T-helper 17 cell (primary cell): ENCODE results near the gene KDM2B. TPM values are rescaled to one million over a fixed set of nuclear protein-coding genes. Genes with fewer than 3 reads are reported as not detected.

Source experiments
- ATAC-seq: fragments of 150-1000 bp; cut with Tn5 transposase; 2 replicates; pipeline ENCODE4 v1.10.0; 2021; ENCODE audit warnings: mild to moderate bottlenecking, moderate library complexity
- DNase-seq, 3 donors: peaks; one replicate each; pipeline versions ENCODE4 v3.0.0 to v3.0.0-alpha.2; 2020 to 2021
- H3K9me3 ChIP-seq: one replicate; pipeline ENCODE4 v1.7.0; 2013; ENCODE audit warnings: low read length, mild to moderate bottlenecking; ENCODE audit not compliant: control insufficient read depth, poor library complexity, severe bottlenecking
- H3K27ac Mint-ChIP-seq: one replicate; pipeline ENCODE4 v1.8.0; 2022; ENCODE audit warnings: mild to moderate bottlenecking, moderate library complexity, mixed read lengths
- H3K27me3 Mint-ChIP-seq: one replicate; pipeline ENCODE4 v1.8.0; 2022; ENCODE audit warnings: mixed read lengths
- H3K36me3 Mint-ChIP-seq: one replicate; pipeline ENCODE4 v1.8.0; 2022; ENCODE audit warnings: low read depth, mixed read lengths
- H3K4me1 Mint-ChIP-seq: one replicate; pipeline ENCODE4 v1.8.0; 2022; ENCODE audit warnings: mild to moderate bottlenecking, mixed read lengths
- H3K4me3 Mint-ChIP-seq: one replicate; pipeline ENCODE4 v1.8.0; 2022; ENCODE audit warnings: mild to moderate bottlenecking, moderate library complexity, mixed read lengths
- total RNA-seq, 4 donors: library from RNA in 2 of 4; stranded (reverse) in 2 of 4; gene quantifications; one replicate each; pipeline ENCODE4 v1.2.3 and lab custom pipeline; 2022 to 2026

The KDM2B gene
- total RNA-seq, 2 donors from 2014 or later = 87.6 to 94.0 TPM

- Mint-ChIP-seq H3K27me3 (no peaks in the 10 kb centered on the region), H3K4me3 (no peak overlapping the region), H3K36me3 (peaks cover 7% of the 10 kb centered on the region), H3K4me1 (peaks cover 26% of the 10 kb centered on the region), H3K27ac (peak overlapping the region; percentile 75)
- DNase-seq (no peak), ATAC-seq (no peak)
- no peaks in the 10 kb centered on the region for H3K9me3 ChIP-seq
These were observed 11.7 kb downstream of the KDM2B start for GRCh38 chr12:121568971-121569751.

GRCh38 chr12:121568518-121568917 is 12.3 kb downstream of the KDM2B start:
- ATAC-seq (no peak), DNase-seq (no peak)
- peak overlapping the region; percentile 75 for H3K27ac Mint-ChIP-seq
- no peaks in the 10 kb centered on the region for H3K9me3 ChIP-seq
- H3K4me1 Mint-ChIP-seq = peaks cover 22% of the 10 kb centered on the region
- H3K4me3 Mint-ChIP-seq = no peak overlapping the region
- peaks cover 7% of the 10 kb centered on the region for H3K36me3 Mint-ChIP-seq
- H3K27me3 Mint-ChIP-seq = no peaks in the 10 kb centered on the region

- no peak overlapping the region for H3K4me3 Mint-ChIP-seq
- no peaks in the 10 kb centered on the region for H3K27me3 Mint-ChIP-seq
- no peak for DNase-seq
- H3K36me3 Mint-ChIP-seq = peaks cover 3% of the 10 kb centered on the region
- H3K9me3 ChIP-seq = no peaks in the 10 kb centered on the region
- peaks cover 15% of the 10 kb centered on the region for H3K4me1 Mint-ChIP-seq
- no peak for ATAC-seq
- H3K27ac Mint-ChIP-seq = no peak overlapping the region
These were observed 15.7 kb downstream of the KDM2B start for GRCh38 chr12:121565076-121565475.

GRCh38 chr12:121562488-121562887 is 18.3 kb downstream of the KDM2B start:
- no peak for ATAC-seq
- DNase-seq = no peak
- Mint-ChIP-seq H3K36me3 (no peaks in the 10 kb centered on the region), H3K27ac (peak overlapping the region; percentile 70), H3K4me1 (peaks cover 12% of the 10 kb centered on the region), H3K4me3 (no peak overlapping the region), H3K27me3 (no peaks in the 10 kb centered on the region)
- H3K9me3 ChIP-seq = no peaks in the 10 kb centered on the region

- H3K9me3 ChIP-seq = no peaks in the 10 kb centered on the region
- Mint-ChIP-seq H3K36me3 (no peaks in the 10 kb centered on the region), H3K27ac (peak overlapping the region; percentile 70), H3K27me3 (no peaks in the 10 kb centered on the region), H3K4me3 (no peak overlapping the region), H3K4me1 (peaks cover 9% of the 10 kb centered on the region)
- DNase-seq (no peak), ATAC-seq (no peak)
These were observed 19.8 kb downstream of the KDM2B start for GRCh38 chr12:121561009-121561395.

GRCh38 chr12:121560392-121561008 is 20.3 kb downstream of the KDM2B start:
- DNase-seq (no peak), ATAC-seq (peak; percentile 54)
- peaks cover 9% of the 10 kb centered on the region for H3K4me1 Mint-ChIP-seq
- no peaks in the 10 kb centered on the region for H3K36me3 Mint-ChIP-seq
- peak overlapping the region; percentile 75 for H3K27ac Mint-ChIP-seq
- no peaks in the 10 kb centered on the region for H3K9me3 ChIP-seq
- H3K27me3 Mint-ChIP-seq = no peaks in the 10 kb centered on the region
- no peak overlapping the region for H3K4me3 Mint-ChIP-seq

GRCh38 chr12:121558956-121559355 is 21.9 kb downstream of the KDM2B start:
- ATAC-seq (no peak), DNase-seq (no peak)
- Mint-ChIP-seq H3K4me1 (peaks cover 9% of the 10 kb centered on the region), H3K36me3 (no peaks in the 10 kb centered on the region), H3K4me3 (no peak overlapping the region), H3K27ac (no peak overlapping the region), H3K27me3 (no peaks in the 10 kb centered on the region)
- no peaks in the 10 kb centered on the region for H3K9me3 ChIP-seq

- peaks cover under 1% of the 10 kb centered on the region for H3K36me3 Mint-ChIP-seq
- H3K9me3 ChIP-seq = no peaks in the 10 kb centered on the region
- H3K27ac Mint-ChIP-seq = peak overlapping the region; percentile 41
- DNase-seq (no peak), ATAC-seq (no peak)
- H3K27me3 Mint-ChIP-seq = no peaks in the 10 kb centered on the region
- H3K4me1 Mint-ChIP-seq = no peaks in the 10 kb centered on the region
- H3K4me3 Mint-ChIP-seq = no peak overlapping the region
These were observed 29.7 kb downstream of the KDM2B start for GRCh38 chr12:121550974-121551634.

GRCh38 chr12:121549075-121549474 is 31.7 kb downstream of the KDM2B start:
- no peak for ATAC-seq
- H3K4me3 Mint-ChIP-seq = no peak overlapping the region
- DNase-seq = no peak
- H3K4me1 Mint-ChIP-seq = no peaks in the 10 kb centered on the region
- H3K27ac Mint-ChIP-seq = peak overlapping the region; percentile 61
- H3K36me3 Mint-ChIP-seq = peaks cover 4% of the 10 kb centered on the region
- H3K27me3 Mint-ChIP-seq = no peaks in the 10 kb centered on the region
- H3K9me3 ChIP-seq = no peaks in the 10 kb centered on the region

- no peaks in the 10 kb centered on the region for H3K27me3 Mint-ChIP-seq
- H3K9me3 ChIP-seq = no peaks in the 10 kb centered on the region
- ATAC-seq = no peak
- peaks cover 10% of the 10 kb centered on the region for H3K4me1 Mint-ChIP-seq
- H3K27ac Mint-ChIP-seq = no peak overlapping the region
- H3K36me3 Mint-ChIP-seq = peaks cover 4% of the 10 kb centered on the region
- DNase-seq = no peak
- H3K4me3 Mint-ChIP-seq = no peak overlapping the region
These were observed 35.3 kb downstream of the KDM2B start for GRCh38 chr12:121545480-121545879.

- Mint-ChIP-seq H3K4me1 (peaks cover 19% of the 10 kb centered on the region), H3K27me3 (no peaks in the 10 kb centered on the region), H3K27ac (no peak overlapping the region), H3K4me3 (no peak overlapping the region), H3K36me3 (peaks cover 4% of the 10 kb centered on the region)
- H3K9me3 ChIP-seq = no peaks in the 10 kb centered on the region
- DNase-seq = no peak
- ATAC-seq = no peak
These were observed 37.0 kb downstream of the KDM2B start for GRCh38 chr12:121543786-121544185.

GRCh38 chr12:121539908-121540307 is 40.9 kb downstream of the KDM2B start:
- peak overlapping the region; percentile 68 for H3K4me3 Mint-ChIP-seq
- H3K27me3 Mint-ChIP-seq = no peaks in the 10 kb centered on the region
- no peaks in the 10 kb centered on the region for H3K9me3 ChIP-seq
- H3K4me1 Mint-ChIP-seq = peaks cover 40% of the 10 kb centered on the region
- H3K36me3 Mint-ChIP-seq = no peaks in the 10 kb centered on the region
- no peak overlapping the region for H3K27ac Mint-ChIP-seq
- DNase-seq = no peak
- ATAC-seq = no peak

GRCh38 chr12:121538699-121539061 is 42.1 kb downstream of the KDM2B start:
- Mint-ChIP-seq H3K27ac (peak overlapping the region; percentile 91), H3K27me3 (no peaks in the 10 kb centered on the region), H3K4me3 (peak overlapping the region; percentile 90), H3K36me3 (peaks cover under 1% of the 10 kb centered on the region), H3K4me1 (peaks cover 45% of the 10 kb centered on the region)
- DNase-seq (no peak), ATAC-seq (no peak)
- H3K9me3 ChIP-seq = no peaks in the 10 kb centered on the region
